ENCODE results near the gene FBXO22. TPM values are rescaled to one million over a fixed set of nuclear protein-coding genes. Genes with fewer than 3 reads are reported as not detected.
"Not testable (repeated sequence)": the region's sequence is repeated elsewhere in the genome, so short reads cannot be mapped to it uniquely, and the experiment has no call there.

FBXO22 gene
- total RNA-seq, 4 donors from 2014 or later: 9.9 to 16.7 (median 11.8) TPM

- Histone ChIP-seq H3K4me3 (no peak overlapping the region), H3K27ac (no peak overlapping the region), H3K9me3 (no peaks in the 10 kb centered on the region), H3K36me3 (peaks cover 0 to 21% (median 0%) of the 10 kb centered on the region in 3 donors), H3K27me3 (no peaks in the 10 kb centered on the region), H3K4me1 (peaks cover 0 to 13% (median 4%) of the 10 kb centered on the region in 4 donors)
- TF ChIP-seq CTCF (IDR thresholded peaks at IDR 0.05): no peak
- no peak for TF ChIP-seq EP300 (IDR thresholded peaks at IDR 0.05)
- TF ChIP-seq POLR2A (IDR thresholded peaks at IDR 0.05): no peak
- no peak for DNase-seq (ENCODE audit: low spot score in 2 of 2)
Measured at GRCh38 chr15:75866916-75867315, 36.8 kb upstream of the FBXO22 start.

GRCh38 chr15:75867449-75867848, 36.2 kb upstream of the FBXO22 start:
- Histone ChIP-seq H3K27me3 (no peaks in the 10 kb centered on the region), H3K27ac (no peak overlapping the region), H3K4me3 (no peak overlapping the region), H3K4me1 (peaks cover 0 to 13% (median 4%) of the 10 kb centered on the region in 4 donors), H3K9me3 (no peaks in the 10 kb centered on the region), H3K36me3 (peaks cover 0 to 21% (median 0%) of the 10 kb centered on the region in 3 donors)
- no peak for TF ChIP-seq EP300 (IDR thresholded peaks at IDR 0.05)
- 63 to 68% methylated on average over 4 of the region's 4 CpGs for WGBS, 2 donors
- no peak for DNase-seq (ENCODE audit: low spot score in 2 of 2)

- no peak for DNase-seq (ENCODE audit: low spot score in 2 of 2)
- Histone ChIP-seq H3K27ac (no peak overlapping the region), H3K36me3 (peaks cover 0 to 22% (median 0%) of the 10 kb centered on the region in 3 donors), H3K4me1 (peaks cover 0 to 13% (median 4%) of the 10 kb centered on the region in 4 donors), H3K9me3 (no peaks in the 10 kb centered on the region), H3K4me3 (no peak overlapping the region), H3K27me3 (no peaks in the 10 kb centered on the region)
- TF ChIP-seq CTCF (IDR thresholded peaks at IDR 0.05) (no peak), POLR2A (IDR thresholded peaks at IDR 0.05) (no peak), EP300 (IDR thresholded peaks at IDR 0.05) (no peak)
- 76 to 83% methylated on average over 3 of the region's 3 CpGs for WGBS, 2 donors
Measured at GRCh38 chr15:75868019-75868418, 35.7 kb upstream of the FBXO22 start.

GRCh38 chr15:75869446-75869845, 34.2 kb upstream of the FBXO22 start:
- H3K4me3 ChIP-seq: no peak overlapping the region
- H3K27me3 ChIP-seq: no peaks in the 10 kb centered on the region
- DNase-seq (ENCODE audit: low spot score in 2 of 2): no peak
- H3K4me1 ChIP-seq: peaks cover 0 to 13% (median 4%) of the 10 kb centered on the region in 4 donors
- no peaks in the 10 kb centered on the region for H3K9me3 ChIP-seq
- H3K36me3 ChIP-seq: peaks cover 0 to 26% (median 5%) of the 10 kb centered on the region in 3 donors
- no peak overlapping the region for H3K27ac ChIP-seq
- TF ChIP-seq POLR2A (IDR thresholded peaks at IDR 0.05) (no peak), EP300 (IDR thresholded peaks at IDR 0.05) (no peak), CTCF (IDR thresholded peaks at IDR 0.05) (no peak)

GRCh38 chr15:75871589-75871988, 32.1 kb upstream of the FBXO22 start:
- WGBS, 2 donors: 84 to 93% methylated on average over 1 of the region's 1 CpG
- Histone ChIP-seq H3K36me3 (peaks cover 0 to 43% (median 5%) of the 10 kb centered on the region in 3 donors), H3K4me1 (peaks cover 0 to 12% (median 4%) of the 10 kb centered on the region in 4 donors)
- not testable (repeated sequence) for H3K27me3 ChIP-seq; H3K4me3 ChIP-seq; H3K9me3 ChIP-seq; H3K27ac ChIP-seq; DNase-seq (ENCODE audit: low spot score in 2 of 2)

GRCh38 chr15:75872403-75872990, 31.2 kb upstream of the FBXO22 start:
- WGBS, 2 donors: 85 to 87% methylated on average over 4 of the region's 4 CpGs
- H3K4me3 ChIP-seq: no peak overlapping the region
- no peak overlapping the region for H3K27ac ChIP-seq
- TF ChIP-seq POLR2A (IDR thresholded peaks at IDR 0.05) (no peak), EP300 (IDR thresholded peaks at IDR 0.05) (no peak), CTCF (IDR thresholded peaks at IDR 0.05) (no peak)
- H3K36me3 ChIP-seq: peaks cover 0 to 43% (median 5%) of the 10 kb centered on the region in 3 donors
- H3K4me1 ChIP-seq: peaks cover 0 to 3% (median 0%) of the 10 kb centered on the region in 4 donors
- H3K27me3 ChIP-seq: no peaks in the 10 kb centered on the region
- no peak for DNase-seq (ENCODE audit: low spot score in 2 of 2)
- no peaks in the 10 kb centered on the region for H3K9me3 ChIP-seq

Data from tibial nerve (tissue), 4 donors.